Activated effector memory CD4-positive, alpha-beta T cell treated with Interleukin-2 at 50 U/mL for 16 hours (primary cell): ENCODE data around the gene LEMD2.

ENCODE experiments used
- DNase-seq: peaks from one replicate; pipeline ENCODE4 v3.0.0-alpha.2; 2020

Gene LEMD2

DNA sequence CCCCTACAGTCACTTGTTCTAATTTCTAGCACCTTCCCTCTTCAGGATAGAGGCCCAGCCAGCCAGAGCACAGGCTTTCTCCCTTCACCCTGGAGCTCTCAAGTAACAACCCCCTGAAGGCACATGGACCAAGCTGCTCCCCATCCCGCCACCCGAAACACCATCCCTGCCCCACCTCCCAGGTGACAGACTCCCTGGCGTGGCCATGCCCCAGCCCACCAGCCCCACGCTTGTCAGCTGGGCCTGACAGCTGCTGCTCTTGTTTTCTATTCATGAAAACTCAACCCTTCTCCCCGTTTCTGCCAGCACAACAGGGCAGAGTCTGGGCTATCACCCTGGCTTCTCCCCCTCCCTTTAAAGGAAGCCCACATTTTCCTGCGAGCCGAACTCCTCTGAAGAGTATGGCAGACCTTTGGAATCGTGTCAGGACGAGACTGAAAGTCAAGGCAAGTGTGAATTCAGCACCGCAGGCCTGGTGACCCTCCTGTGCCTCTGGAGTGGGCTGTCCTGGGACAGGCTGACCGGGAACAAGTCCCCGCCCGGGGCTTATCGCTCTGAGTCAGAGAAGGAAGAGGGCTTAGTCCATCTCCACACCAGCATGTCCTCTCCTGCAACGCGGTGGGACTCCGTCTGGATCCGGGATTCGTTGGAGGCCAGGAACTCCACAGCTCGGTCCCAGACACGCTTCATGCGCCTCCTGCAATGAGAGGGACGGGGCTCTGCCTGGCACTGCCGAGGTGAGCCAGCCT, 16.7 kb downstream of the LEMD2 start:
- DNase-seq = no peak

DNA sequence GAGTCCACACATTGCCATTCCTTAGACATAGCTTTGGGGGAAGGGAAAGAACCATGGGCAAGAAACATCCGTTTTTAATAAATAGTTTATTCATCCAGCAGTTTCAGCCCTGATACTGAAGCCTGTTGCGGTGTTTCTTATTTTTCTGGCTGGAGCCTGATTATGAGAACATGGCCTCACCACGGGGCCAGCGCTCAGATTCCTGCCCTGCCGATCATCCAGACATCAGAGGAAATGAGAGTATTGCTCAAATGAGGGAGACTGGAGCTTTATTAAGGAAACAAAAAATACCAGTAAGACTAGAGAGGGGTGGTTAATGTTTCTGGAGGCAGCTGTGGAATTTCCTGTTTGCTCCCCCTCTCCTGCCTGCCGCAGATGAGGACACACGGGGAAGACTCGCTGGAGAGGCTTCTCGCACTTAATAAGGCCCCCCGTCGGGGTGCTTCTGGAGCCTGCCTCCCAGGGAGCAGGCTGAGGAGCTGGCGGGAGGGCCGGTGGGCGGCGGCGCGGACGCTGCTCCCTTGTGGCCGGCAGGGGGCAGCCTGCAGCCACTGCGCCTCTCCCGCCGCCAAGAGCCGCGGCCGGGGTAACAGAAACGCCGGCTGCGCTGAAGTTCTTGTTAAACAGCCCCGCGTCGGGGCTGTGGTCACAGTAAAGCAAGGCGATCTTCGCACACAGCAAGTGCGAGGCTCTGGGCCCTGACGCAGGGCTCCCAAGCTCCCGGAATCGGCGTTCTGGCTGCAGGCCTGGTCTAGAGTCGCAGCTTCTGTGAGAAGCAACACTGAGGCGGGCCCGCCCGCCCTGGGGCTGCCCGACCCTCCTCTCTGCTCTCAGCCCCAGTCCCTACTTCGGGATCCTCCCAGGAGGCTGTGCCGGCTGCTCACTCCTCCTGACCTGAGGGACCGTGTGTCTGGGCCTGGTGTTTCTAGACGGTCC, 17.5 kb downstream of the LEMD2 start:
- DNase-seq = peak; percentile 43

DNA sequence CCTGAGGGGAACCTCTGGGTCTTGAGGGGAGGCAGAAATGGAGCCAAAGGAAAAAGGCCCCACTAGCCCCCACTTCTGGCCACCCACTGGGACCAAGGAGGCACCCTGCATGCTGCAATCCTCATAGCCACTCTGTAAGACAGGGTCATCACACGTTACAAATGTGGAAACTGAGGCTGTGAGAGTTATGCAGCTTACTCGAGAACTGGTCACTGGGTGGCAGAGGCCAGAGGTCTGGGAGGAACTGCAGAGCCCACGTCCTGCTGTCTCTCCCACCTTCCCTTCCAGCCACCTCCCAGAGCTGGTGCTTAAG, 18.1 kb downstream of the LEMD2 start:
- no peak for DNase-seq

DNA sequence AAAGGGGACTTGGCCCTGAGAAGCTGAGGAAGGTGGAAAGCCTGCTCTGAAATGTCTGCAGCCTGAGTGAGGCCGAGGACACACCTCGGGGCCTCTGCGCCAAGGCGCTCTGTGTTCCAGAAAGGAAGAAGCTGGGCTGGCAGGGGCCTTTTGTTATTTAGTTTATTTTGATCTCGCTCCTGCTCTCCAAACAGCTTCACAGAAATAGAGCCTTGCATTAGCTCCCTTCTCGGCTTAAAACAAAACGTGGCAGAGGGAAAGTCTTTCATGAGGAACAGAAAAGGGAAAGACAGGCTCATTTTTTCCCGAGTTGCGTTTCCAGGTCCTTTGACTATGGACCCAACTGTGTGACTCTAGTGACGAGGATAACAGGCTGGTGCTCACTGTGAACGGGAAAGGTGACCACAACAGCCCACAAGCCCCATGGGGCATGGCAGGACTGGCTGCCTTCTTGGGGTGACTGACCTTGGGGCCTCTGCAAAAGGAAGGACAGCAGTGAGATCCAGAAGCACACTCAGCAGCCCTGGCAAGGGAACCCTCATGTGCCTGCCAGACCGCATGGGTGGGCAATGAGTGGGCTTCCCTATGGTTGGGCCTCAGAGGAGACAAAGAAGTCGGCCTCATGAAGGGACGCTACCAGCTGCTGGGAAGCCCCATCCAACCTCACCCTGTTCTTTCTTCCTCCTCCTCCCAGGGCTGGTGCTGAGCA, 18.7 kb downstream of the LEMD2 start:
- DNase-seq = no peak

DNA sequence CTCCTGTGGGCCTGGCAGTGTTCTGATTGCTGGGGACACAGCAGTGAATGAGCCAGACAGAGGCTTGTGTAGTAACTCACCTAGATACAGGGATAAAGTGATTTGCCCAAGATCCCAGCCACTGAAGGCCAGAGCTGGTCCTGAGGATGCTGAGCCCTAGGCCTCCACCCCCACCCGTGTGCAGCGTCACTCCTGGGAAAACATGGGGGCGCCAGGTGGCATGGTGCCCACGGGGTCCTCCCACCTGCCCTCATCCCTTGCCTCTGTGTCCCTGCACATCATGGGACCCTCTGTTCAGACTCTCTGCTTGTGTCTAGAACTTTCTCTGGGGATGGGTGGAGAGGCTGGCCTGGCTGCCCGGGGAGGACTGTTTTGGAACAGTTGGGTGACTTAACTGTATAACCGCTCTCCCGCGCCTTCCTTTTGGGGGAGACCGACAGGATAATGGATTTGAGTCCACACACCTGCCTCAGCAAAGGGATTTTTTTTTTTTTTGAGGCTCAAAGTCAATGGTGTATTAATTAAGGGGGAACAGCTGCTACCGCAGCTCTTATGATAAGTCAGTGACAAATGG, 19.6 kb downstream of the LEMD2 start:
- DNase-seq = no peak

DNA sequence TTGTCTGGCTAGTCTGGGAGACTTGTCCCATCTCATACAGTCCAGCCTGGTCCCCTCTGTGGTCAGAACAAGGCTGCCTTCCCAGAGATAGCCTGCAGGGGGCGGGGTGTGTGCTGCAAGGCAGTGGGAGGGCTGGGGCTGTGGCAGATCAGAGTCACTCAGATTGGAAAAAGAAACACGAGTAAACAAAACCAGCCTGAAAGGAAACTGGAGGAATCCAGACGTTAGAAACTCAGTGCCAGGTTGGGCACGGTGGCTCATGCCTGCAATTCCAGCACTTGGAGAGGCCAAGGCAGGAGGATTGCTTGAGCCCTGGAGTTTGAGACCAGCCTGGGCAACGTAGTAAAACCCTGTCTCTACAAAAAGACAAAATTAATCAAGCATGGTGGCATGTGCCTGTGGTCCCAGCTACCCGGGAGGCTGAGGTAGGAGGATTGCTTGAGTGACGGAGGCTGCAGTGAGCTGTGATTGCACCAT, 20.2 kb downstream of the LEMD2 start:
- DNase-seq = peak; percentile 55

DNA sequence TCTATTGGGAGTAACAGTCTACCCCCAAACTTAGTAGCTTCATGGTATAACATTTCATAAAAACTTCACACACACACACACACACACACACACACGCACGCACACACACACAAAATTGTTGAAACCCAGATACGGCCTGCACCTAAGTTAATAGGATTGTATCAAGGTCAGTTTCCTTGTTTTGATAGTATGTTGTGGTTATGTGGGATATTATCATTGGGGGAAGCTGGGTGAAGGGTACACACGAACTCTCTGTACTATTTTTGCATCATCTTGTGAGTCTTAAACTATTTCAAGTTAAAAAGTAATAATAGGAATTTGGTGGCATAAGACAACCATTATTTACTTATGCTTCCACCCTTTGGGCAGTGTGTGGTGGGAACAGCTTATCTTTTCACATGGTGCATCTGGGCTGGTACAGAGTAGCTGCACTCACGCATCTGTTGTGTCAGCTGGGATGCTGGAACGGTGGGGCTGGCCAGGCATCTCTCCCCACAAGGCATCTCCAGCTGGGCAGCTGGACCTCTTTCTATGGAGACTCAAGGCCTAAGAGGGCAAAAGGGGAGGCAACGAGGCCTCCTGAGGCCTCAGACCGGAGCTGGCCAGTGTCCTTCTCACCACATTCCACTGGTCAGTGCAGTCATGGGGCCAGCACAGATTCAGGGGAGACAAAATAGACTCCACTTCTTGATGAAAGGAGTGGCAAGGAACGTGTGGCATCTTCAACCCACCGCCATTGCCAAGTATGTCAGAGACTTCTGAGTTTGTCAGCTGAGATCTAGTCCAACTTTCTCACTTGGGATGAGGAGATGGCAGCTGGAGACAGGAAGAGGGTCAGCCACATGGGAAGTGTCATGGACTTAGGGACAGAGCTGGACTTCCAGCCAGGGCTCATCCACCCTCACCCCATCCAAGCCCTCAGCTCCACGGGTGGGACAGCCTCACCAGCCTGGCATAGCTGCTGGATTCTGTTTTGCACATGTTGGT, 21.7 kb downstream of the LEMD2 start:
- DNase-seq = no peak

DNA sequence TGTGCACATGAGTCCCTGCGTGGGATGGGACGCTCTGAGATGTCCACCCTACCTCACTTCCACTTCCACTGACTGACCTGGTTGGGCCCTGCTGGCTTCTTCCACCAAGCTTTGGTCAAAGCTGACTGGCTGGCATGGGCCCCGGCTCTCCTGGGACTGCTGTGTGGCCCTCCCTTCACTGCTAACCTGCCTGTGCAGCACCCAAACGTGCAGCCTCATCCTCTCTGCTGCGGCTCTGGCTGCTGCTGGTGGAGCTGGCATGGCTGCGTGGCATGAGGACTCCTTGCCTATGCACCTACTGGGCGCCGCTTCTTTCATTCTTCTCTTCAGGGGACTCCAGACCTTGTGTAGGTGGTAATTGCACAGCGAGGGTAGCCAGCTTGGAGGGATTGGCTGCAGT, 23.6 kb downstream of the LEMD2 start:
- DNase-seq = no peak

DNA sequence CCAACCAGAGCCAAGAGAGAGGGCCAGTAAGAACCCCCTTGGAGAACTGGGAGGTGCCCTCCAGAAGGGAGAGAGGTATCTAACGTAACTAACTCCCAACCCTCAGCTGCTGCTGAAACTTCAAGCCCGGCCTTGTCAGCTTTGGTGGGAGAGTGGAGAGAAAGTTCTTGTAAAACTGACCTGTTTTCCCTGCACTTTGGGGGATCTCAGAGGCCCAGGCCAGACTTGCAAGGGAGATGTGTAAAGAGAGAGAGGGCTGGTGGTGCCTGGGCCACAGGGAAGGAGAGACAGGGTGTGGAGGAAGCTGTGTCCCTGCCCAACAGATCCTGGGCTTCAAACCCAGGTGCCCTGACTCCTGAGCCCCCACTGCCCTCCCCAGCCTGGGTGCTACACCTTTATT, 24.9 kb downstream of the LEMD2 start:
- DNase-seq = no peak

DNA sequence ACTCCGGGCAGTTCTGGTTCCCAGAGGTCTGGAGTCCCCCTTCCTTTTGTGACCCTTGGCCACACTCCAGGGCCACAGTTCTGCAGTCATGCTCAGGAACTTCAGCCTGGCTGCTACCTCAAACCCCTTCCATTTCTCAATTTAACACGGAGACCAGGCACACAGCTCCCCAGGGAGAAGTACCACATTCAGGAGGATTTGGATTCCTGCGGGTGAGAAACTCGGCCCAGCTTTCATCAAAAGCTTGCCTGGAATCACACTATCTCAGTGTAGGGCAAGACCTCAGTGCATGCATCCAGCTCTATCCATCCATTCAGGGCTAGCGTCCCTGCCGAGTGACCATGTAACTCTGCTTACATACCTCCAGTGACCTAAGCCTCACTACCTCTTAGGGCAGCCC, 25.4 kb downstream of the LEMD2 start:
- DNase-seq = no peak

DNA sequence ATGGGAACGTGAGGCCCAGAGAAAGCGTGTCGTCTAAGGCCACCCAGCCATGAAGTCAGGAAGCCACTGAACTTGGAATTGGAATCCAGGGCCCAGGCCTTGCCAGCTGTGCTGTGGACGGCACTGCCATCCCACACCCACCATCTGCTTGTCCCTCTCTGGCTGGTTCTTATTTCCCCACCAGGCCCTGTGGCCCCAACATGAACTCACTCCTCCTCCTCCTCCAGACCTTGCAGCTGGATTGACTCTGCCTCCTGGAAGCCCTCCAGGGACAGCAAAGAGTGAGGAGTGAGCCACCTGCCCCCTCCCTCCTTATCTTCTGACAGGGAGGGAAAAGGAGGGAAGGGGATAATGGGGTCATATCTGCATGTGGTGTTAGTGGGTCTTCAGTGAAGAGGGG, 26.2 kb downstream of the LEMD2 start:
- no peak for DNase-seq

DNA sequence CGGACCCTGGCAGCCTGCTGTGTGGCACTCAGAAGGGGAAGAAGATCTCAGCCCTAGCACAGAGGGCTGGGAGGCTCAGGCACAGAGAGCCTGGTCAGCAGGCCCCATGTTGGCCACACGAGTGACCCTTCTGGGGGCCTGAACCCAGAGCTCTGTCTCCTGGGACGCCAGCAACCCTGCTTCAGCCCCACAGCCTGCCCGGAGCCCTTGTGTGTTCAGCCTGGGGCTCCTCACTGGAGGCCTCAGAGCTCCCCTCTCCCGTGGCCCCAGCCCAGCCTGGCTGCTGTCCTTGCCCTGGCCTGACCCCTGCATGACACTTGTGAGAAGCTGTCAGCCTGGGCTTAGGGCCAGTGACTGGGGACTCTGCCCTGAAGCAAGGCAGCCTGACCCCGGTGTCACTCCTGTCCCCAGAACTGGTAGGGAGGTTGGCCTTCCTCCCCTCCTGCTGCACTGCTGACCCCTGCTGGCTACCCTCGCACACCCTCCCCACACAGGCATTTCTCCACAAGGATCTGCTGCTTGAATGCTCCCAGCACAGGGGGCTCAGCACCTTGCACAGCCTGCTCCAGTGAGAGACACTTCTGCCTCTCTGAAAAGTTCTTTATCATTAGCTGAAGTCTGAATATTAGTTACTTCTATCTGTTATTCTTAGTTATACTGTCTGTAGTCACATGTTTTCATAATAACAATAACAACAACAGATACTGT, 26.9 kb downstream of the LEMD2 start:
- DNase-seq = no peak

DNA sequence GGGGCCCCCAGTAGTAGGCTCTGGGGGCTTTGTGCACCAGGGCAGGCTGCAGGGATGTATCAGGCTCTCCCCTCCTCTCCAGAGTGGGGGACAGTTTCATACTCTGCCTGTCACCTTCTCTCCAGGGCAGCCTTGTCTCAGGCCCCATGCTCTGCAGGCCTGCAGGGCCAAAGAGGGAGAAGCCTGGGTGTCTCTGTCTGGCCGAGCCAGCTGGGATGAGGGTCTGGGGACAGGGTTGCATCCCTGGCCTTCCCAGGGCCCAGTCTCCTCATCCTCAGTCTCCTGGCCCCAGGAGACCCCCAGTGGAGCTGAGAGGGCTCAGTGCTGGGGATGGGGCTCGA, 27.4 kb downstream of the LEMD2 start:
- no peak for DNase-seq

DNA sequence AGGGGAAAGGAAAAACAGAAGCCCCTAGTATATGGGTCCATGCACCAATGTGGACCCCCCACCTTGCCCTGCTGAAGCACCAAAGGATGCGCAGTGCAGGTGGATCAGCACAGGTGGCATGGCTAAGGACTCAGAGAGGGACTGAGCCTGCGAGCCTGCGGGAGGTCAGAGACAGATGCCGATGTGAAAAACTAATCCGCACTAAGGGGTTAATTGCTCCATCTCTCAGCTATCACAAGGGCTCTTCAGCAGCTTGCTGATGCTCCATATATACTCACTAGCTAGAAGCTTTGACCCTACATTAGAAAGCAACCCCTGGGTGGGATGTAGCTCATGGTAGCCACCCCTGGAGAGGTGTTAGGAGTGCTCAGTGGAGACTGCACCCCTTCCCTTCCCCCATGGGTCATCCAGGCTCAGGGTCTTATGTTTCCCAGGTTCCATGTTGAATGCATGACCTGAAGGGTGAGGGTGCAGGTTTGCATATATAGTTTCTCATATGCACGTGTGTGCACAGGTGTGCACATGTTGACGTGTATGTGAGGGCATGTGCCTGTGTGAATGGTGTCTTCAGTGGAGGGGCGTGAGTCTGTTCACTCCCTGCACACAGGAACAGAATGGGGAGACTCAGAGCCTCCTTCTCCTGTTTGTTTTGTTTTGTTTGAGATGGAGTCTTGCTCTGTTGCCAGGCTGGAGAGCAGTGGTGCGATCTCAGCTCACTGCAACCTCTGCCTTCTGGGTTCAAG, 28.9 kb downstream of the LEMD2 start:
- no peak for DNase-seq

DNA sequence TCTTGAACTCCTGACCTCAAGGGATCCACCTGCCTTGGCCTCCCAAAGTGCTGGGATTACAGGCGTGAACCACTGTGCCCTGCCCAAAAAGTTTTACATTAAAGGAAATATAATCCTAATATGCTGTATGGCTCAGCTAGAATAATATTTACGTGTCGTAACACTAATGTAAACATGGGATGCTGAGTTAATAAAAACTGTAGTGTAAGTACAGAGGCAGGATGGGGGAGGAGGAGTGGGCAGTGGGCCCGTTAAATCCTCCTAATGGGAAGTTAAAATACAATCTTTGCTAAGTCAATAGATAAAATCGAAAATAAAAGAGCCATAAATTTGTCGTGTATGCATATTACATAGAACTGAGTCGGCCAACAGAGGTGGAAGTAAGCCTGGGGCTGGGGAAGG, 30.1 kb downstream of the LEMD2 start:
- DNase-seq = no peak

DNA sequence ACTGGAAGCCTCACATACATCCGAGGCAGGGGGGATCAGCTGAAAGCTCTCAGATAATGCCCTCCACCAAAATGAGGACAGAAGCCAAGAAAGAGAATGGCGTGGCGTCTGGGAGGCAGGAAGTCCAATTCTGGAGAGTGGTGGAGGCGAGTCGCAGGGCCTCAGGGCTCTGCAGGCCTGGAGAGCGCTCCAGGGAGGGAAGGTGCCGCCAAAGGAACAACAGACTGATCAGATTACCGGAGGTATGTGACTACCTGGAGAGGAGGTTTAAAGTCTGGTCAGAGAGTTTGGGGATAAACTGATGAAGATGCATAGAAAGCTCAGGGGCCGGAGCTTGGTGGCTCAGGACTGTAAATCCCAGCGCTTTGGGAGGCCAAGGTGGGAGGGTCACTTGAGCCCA, 31.0 kb downstream of the LEMD2 start:
- DNase-seq = no peak

DNA sequence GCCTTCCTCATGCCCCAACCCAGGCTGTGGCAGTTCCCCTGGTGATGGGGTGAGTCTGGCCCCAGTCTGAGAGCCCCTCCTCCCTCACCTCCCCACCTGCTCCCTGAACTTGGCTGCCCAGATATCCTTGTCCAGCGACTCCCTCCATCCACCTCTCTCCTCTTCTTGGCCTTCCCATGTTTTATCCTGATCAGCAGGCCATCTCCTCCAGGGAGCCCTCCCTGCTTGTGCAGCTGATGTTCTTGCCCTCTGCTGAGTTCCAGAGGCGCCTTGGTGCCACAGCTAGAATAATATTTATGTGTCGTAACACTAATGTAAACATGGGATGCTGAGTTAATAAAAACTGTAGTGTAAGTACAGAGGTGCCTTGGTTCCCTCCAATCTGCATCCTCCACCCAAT, 31.8 kb downstream of the LEMD2 start:
- no peak for DNase-seq

DNA sequence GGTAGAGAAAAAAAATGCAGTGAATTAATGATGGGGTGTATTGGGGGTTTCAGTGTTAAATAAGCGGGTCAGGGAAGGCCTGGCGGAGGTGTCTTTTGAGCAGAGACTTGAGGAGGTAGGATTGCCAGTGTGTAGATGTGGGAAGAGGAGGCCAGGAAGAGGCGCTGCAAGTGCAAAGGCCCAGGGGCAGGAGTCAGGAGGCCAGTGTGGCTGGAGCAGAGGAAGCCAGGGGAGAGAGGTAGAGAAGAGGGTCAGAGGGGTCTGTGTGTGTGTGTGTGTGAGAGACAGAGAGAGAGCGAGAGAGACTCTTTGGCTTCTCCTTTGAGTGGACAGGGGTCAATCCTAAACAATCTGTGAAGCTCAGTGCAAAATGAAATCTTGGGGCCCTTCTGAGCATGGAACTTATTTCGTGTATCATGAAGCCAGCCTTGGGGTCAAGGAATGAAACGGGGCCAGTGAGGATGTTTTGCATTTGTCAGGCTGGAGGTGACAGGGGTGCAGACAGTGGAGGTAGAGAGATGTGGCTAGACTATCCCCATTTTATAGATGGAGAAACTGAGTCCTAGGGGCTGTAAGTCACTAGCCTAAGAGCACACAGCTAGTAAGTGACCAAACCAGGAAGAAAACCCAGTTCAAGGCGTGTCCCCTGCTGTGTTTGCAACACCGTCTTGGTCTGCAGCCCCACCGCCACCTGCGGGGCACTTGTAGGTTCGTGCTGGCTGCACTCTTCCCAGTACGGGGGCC, 32.5 kb downstream of the LEMD2 start:
- DNase-seq = no peak

DNA sequence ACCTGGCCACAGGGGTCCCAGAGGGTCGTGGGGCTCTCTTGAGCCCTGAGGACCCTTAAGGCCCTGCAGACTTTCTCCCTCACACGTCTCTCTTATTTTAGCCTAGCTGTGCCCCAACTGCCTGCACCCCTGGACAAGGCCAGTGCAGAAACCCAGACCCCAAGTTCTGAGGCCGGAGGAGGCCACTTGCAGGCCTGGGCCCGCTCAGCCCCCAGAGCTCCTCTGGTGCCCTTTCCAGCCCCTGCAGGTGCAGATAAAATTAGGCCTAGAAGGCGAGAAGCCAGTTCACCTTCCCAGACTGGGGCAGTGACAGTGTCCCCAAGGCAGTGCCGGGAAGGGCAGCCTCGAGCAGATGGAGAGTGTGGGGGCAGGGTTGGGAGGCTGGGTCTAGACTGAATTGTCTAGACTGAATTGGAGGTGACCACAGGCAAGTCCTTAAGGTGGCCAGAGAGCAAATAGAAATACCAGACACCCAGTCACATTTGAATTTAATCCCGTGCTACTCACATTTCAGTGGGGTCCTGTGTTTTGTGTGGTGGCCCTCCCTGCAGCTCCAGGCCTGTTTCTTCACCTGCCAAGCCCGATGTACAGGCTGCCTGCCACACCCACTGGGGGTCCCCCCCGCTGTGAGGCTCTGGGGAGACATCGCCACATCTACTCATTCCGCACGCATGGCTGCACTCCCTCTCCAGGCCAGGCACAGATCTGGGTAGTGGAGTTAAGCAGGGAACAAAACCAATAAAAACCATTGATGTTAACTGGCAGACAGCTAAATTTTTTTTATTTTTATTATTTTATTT, 33.7 kb downstream of the LEMD2 start:
- no peak for DNase-seq
